Measurements from ENCODE around the gene KCNMB1. TPM values are rescaled to one million over a fixed set of nuclear protein-coding genes. Genes with fewer than 3 reads are reported as not detected.
A peak's percentile ranks its signal among the peaks of the same experiment; 100 is the strongest.

The KCNMB1 gene
- total RNA-seq, 4 donors from 2014 or later = 0.22 to 1.8 (median 1.1) TPM

DNA sequence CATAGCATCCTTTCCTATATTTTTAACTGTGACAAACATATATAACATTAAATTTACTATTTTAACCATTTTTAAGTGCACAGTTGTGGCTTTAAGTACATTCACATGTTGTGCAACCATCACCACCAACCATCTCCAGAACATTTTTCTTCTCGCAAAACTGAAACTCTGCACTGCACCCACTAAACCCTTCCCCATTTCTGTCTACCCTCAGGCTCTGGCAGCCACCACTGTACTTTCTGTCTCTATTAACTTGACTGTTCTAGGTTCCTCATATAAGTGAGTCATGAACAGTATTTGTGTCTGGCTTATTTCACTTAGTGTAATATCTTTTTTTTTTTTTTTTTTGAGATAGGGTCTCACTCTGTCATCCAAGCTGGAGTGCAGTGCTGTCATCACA, 25.5 kb downstream of the KCNMB1 start:
- no peaks in the 10 kb centered on the region for H3K27me3 ChIP-seq
- H3K27ac ChIP-seq = no peak overlapping the region
- no peaks in the 10 kb centered on the region for H3K9me3 ChIP-seq
- no peaks in the 10 kb centered on the region for H3K36me3 ChIP-seq
- WGBS, 2 donors = 85 to 97% methylated on average over 1 of the region's 1 CpG
- no peak for DNase-seq (ENCODE audit: low spot score in 2 of 2)
- no peak for TF ChIP-seq EP300 (IDR thresholded peaks at IDR 0.05)
- no peak for TF ChIP-seq POLR2A (IDR thresholded peaks at IDR 0.05)
- H3K4me1 ChIP-seq = peaks cover 0 to 40% (median 3%) of the 10 kb centered on the region in 4 donors
- no peak overlapping the region for H3K4me3 ChIP-seq

DNA sequence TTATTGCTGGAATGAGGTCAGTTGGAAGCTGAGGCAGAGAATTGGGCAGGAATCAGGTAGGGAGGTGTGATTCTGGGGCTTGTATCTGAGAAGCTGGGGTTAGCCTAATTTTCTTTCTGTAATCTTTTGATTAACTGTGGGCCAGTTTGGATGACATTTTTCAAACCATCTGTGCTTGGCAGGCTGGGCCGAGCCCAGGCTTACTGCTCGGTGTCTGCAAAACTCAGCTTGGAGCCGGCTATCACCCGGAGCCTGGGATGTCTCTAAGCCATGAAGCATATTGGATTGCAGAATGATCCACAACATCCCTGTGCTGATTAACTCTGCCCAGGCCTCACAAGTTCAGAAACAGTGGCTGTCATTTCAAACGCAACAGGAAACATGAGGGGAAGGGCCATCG, 26.5 kb downstream of the KCNMB1 start:
- Histone ChIP-seq H3K27me3 (no peaks in the 10 kb centered on the region), H3K4me1 (peaks cover 0 to 46% (median 5%) of the 10 kb centered on the region in 4 donors), H3K27ac (peak overlapping the region in 3 of 4 donors; percentile 15 to 31 (median 20)), H3K9me3 (no peaks in the 10 kb centered on the region), H3K4me3 (no peak overlapping the region), H3K36me3 (no peaks in the 10 kb centered on the region)
- WGBS, 2 donors = 75 to 83% methylated on average over 6 of the region's 6 CpGs
- DNase-seq (ENCODE audit: low spot score in 2 of 2) = no peak
- TF ChIP-seq POLR2A (IDR thresholded peaks at IDR 0.05) (no peak), EP300 (IDR thresholded peaks at IDR 0.05) (no peak)
- TF ChIP-seq, protein P1, sequence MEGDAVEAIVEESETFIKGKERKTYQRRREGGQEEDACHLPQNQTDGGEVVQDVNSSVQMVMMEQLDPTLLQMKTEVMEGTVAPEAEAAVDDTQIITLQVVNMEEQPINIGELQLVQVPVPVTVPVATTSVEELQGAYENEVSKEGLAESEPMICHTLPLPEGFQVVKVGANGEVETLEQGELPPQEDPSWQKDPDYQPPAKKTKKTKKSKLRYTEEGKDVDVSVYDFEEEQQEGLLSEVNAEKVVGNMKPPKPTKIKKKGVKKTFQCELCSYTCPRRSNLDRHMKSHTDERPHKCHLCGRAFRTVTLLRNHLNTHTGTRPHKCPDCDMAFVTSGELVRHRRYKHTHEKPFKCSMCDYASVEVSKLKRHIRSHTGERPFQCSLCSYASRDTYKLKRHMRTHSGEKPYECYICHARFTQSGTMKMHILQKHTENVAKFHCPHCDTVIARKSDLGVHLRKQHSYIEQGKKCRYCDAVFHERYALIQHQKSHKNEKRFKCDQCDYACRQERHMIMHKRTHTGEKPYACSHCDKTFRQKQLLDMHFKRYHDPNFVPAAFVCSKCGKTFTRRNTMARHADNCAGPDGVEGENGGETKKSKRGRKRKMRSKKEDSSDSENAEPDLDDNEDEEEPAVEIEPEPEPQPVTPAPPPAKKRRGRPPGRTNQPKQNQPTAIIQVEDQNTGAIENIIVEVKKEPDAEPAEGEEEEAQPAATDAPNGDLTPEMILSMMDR (IDR thresholded peaks at IDR 0.05) = no peak

DNA sequence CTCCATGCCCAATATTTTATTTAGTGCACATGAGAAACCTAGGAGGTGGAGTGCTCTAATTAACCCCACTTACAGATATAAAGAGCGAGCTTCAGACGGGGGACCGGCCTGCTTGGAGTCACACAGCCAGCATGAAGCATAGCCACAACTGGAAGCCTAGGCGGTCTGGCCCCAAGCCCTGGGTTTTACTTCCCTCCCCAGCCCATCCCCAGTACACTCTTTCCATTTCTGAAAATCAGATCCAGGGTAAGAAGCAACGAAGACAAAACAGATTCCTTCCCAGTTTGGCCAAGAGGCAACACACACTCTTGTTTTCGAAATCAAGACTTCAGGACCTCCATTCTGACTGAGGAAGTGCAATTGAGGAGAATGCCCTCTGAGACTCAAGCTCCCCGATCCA, 27.1 kb downstream of the KCNMB1 start:
- H3K27ac ChIP-seq = peak overlapping the region in 3 of 4 donors; percentile 15 to 52 (median 20)
- WGBS, 2 donors = 70 to 73% methylated on average over 7 of the region's 7 CpGs
- H3K36me3 ChIP-seq = no peaks in the 10 kb centered on the region
- no peak overlapping the region for H3K4me3 ChIP-seq
- peak in 1 of 2 donors; percentile 37 for TF ChIP-seq EP300 (IDR thresholded peaks at IDR 0.05)
- TF ChIP-seq, protein P1 (IDR thresholded peaks at IDR 0.05) = no peak
- TF ChIP-seq POLR2A (IDR thresholded peaks at IDR 0.05) = no peak
- no peak for DNase-seq (ENCODE audit: low spot score in 2 of 2)
- H3K27me3 ChIP-seq = no peaks in the 10 kb centered on the region
- peaks cover 0 to 50% (median 7%) of the 10 kb centered on the region in 4 donors for H3K4me1 ChIP-seq
- no peaks in the 10 kb centered on the region for H3K9me3 ChIP-seq

DNA sequence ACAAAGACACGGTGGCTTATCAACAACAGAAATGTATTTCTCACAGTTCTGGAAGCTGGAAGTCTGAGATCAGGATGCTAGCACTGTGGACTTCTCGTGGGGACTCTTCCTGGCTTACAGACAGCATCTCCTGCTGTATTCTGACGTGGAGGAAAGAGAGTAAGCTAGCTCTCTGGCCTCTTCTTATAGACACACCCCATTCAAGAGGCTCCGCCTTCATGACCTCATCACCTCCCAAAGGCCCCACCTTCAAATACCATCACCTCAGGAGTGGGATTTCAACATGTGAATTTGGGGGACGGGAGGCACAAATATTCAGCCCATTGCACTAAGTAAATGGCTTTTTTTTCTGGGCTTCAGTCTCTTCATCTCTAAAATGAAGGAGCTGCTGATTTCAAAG, 27.6 kb downstream of the KCNMB1 start:
- no peak for DNase-seq (ENCODE audit: low spot score in 2 of 2)
- no peaks in the 10 kb centered on the region for H3K9me3 ChIP-seq
- WGBS, 2 donors = 71 to 72% methylated on average over 5 of the region's 5 CpGs
- no peaks in the 10 kb centered on the region for H3K36me3 ChIP-seq
- peaks cover 0 to 50% (median 7%) of the 10 kb centered on the region in 4 donors for H3K4me1 ChIP-seq
- no peaks in the 10 kb centered on the region for H3K27me3 ChIP-seq
- TF ChIP-seq, protein P1 (IDR thresholded peaks at IDR 0.05) = no peak
- TF ChIP-seq EP300 (IDR thresholded peaks at IDR 0.05) (no peak), POLR2A (IDR thresholded peaks at IDR 0.05) (no peak)
- H3K4me3 ChIP-seq = no peak overlapping the region
- H3K27ac ChIP-seq = peak overlapping the region in 3 of 4 donors; percentile 20 to 52 (median 30)

DNA sequence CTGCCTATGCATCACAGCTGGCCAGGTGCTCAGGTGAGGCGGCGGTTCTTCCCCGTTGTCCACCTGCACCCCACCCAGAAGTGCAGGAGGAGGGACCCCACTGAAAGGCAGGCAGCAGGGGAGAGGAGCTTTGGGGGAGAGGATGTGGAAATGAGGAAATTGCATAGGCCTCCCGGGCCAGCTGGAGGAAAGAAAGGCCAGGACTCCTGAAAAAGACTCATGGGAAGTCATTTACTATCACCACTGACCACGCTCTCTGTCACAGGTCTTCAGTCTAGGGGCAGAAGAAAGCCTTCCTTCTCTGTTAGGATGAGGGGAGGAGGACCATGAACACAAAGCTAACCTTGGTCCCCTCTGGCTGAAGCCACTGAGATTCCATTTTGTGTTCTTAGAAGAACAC, 28.1 kb downstream of the KCNMB1 start:
- TF ChIP-seq, protein P1 (IDR thresholded peaks at IDR 0.05) = no peak
- TF ChIP-seq POLR2A (IDR thresholded peaks at IDR 0.05) (no peak), EP300 (IDR thresholded peaks at IDR 0.05) (no peak)
- no peaks in the 10 kb centered on the region for H3K36me3 ChIP-seq
- H3K9me3 ChIP-seq = no peaks in the 10 kb centered on the region
- no peak overlapping the region for H3K4me3 ChIP-seq
- WGBS, 2 donors = 92 to 94% methylated on average over 5 of the region's 5 CpGs
- H3K27ac ChIP-seq = peak overlapping the region in 2 of 4 donors; percentile 20 to 52
- H3K27me3 ChIP-seq = no peaks in the 10 kb centered on the region
- no peak for DNase-seq (ENCODE audit: low spot score in 2 of 2)
- peaks cover 0 to 50% (median 7%) of the 10 kb centered on the region in 4 donors for H3K4me1 ChIP-seq
